Measurements from ENCODE around the gene RHAG.
"Not testable (repeated sequence)": the region's sequence is repeated elsewhere in the genome, so short reads cannot be mapped to it uniquely, and the experiment has no call there.

Gene RHAG

GRCh38 chr6:49633541-49633940, 3.1 kb downstream of the RHAG start:
- no peak for DNase-seq (ENCODE audit: low read depth)
- TF ChIP-seq CTCF (IDR thresholded peaks at IDR 0.05; ENCODE audit: control insufficient read depth, insufficient read depth, low read depth, low read length, missing control alignments): no peak
- no peak overlapping the region for H3K4me3 ChIP-seq (ENCODE audit: control insufficient read depth, low read depth, low read length)

GRCh38 chr6:49632727-49633126, 3.9 kb downstream of the RHAG start:
- TF ChIP-seq CTCF (IDR thresholded peaks at IDR 0.05; ENCODE audit: control insufficient read depth, insufficient read depth, low read depth, low read length, missing control alignments): no peak
- no peak for DNase-seq (ENCODE audit: low read depth)
- no peak overlapping the region for H3K4me3 ChIP-seq (ENCODE audit: control insufficient read depth, low read depth, low read length)

GRCh38 chr6:49629485-49630088, 7.1 kb downstream of the RHAG start:
- H3K4me3 ChIP-seq (ENCODE audit: control insufficient read depth, low read depth, low read length); DNase-seq (ENCODE audit: low read depth): not testable (repeated sequence)

GRCh38 chr6:49626811-49627210, 9.8 kb downstream of the RHAG start:
- no peak for TF ChIP-seq CTCF (IDR thresholded peaks at IDR 0.05; ENCODE audit: control insufficient read depth, insufficient read depth, low read depth, low read length, missing control alignments)
- DNase-seq (ENCODE audit: low read depth): no peak
- no peak overlapping the region for H3K4me3 ChIP-seq (ENCODE audit: control insufficient read depth, low read depth, low read length)

- TF ChIP-seq CTCF (IDR thresholded peaks at IDR 0.05; ENCODE audit: control insufficient read depth, insufficient read depth, low read depth, low read length, missing control alignments): no peak
- no peak overlapping the region for H3K4me3 ChIP-seq (ENCODE audit: control insufficient read depth, low read depth, low read length)
- no peak for DNase-seq (ENCODE audit: low read depth)
Measured at GRCh38 chr6:49618257-49618656, 18.4 kb downstream of the RHAG start.

- not testable (repeated sequence) for H3K4me3 ChIP-seq (ENCODE audit: control insufficient read depth, low read depth, low read length); DNase-seq (ENCODE audit: low read depth)
Measured at GRCh38 chr6:49614144-49614543, 22.5 kb downstream of the RHAG start.

- TF ChIP-seq CTCF (IDR thresholded peaks at IDR 0.05; ENCODE audit: control insufficient read depth, insufficient read depth, low read depth, low read length, missing control alignments): no peak
- no peak overlapping the region for H3K4me3 ChIP-seq (ENCODE audit: control insufficient read depth, low read depth, low read length)
- DNase-seq (ENCODE audit: low read depth): no peak
Measured at GRCh38 chr6:49609285-49609684, 27.4 kb downstream of the RHAG start.

GRCh38 chr6:49608275-49608674, 28.4 kb downstream of the RHAG start:
- not testable (repeated sequence) for DNase-seq (ENCODE audit: low read depth); H3K4me3 ChIP-seq (ENCODE audit: control insufficient read depth, low read depth, low read length)
